Skeletal muscle satellite cell (primary cell): ENCODE measurements around the gene ETNPPL.

Source experiments
- H3K27me3 ChIP-seq: 2 replicates; pipeline ENCODE4 v1.7.0; 2013; ENCODE audit warnings: low read length; ENCODE audit not compliant: control insufficient read depth, insufficient read depth
- H3K36me3 ChIP-seq: 2 replicates; pipeline ENCODE4 v1.7.0; 2013; ENCODE audit warnings: mild to moderate bottlenecking, control low read depth, low read length; ENCODE audit not compliant: insufficient read depth
- H3K4me1 ChIP-seq: 2 replicates; pipeline ENCODE4 v1.7.0; 2013; ENCODE audit warnings: low read length; ENCODE audit not compliant: control insufficient read depth, insufficient read depth
- H3K4me2 ChIP-seq: 2 replicates; pipeline ENCODE4 v1.7.0; 2013; ENCODE audit warnings: mild to moderate bottlenecking, low read length
- H3K4me3 ChIP-seq: 2 replicates; pipeline ENCODE4 v1.7.0; 2013; ENCODE audit warnings: low read length
- H3K9ac ChIP-seq: 2 replicates; pipeline ENCODE4 v1.7.0; 2013; ENCODE audit warnings: mild to moderate bottlenecking, low read depth, low read length, moderate library complexity
- H3K9me3 ChIP-seq: replicated peaks from 2 replicates; pipeline ENCODE4 v1.7.0; 2013; ENCODE audit warnings: mild to moderate bottlenecking, control low read depth, low read length

ETNPPL gene

DNA sequence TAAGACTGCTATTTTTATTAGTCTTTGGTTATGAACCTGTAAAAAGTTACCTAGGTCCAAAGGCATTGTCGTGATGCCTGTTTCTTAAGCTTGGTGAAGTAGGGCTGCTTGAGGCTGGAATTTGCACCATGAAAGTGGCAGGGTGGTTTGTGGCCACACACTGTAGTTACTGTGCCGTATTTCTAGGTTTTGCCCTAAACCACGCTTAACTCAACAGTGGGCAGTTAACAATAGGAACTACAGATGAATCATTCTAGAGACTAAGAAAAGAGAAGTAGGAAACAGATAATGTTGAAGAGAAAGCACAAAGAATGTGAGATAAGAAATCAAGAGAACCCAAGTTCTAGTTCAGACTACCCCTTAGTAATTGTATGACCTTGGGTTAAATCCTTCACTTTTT is 11.5 kb downstream of the ETNPPL start:
- H3K36me3 ChIP-seq, result no peaks in the 10 kb centered on the region
- no peaks in the 10 kb centered on the region for H3K9me3 ChIP-seq
- no peak overlapping the region for H3K9ac ChIP-seq
- H3K27me3 ChIP-seq, result no peaks in the 10 kb centered on the region
- no peak overlapping the region for H3K4me2 ChIP-seq
- no peaks in the 10 kb centered on the region for H3K4me1 ChIP-seq
- H3K4me3 ChIP-seq, result no peak overlapping the region

DNA sequence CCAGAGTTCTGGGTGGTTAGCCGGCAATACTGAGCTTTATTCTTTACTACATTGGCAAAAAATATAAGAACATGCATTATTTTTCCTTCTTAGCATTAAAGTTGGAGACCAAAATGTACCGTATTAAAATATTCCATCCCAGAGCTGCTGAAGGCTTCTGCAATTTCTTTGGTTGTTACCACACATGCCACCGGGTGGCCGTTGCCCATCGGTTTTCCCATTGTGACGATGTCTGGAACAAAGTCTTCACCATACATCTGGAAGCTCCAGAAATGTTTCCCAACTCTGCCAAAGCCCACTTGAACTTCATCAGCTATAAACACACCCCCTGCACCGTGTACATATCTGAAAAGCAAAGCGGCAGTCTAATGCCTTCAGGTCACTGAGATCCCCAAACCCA is 13.7 kb downstream of the ETNPPL start:
- no peaks in the 10 kb centered on the region for H3K36me3 ChIP-seq
- H3K4me1 ChIP-seq, result no peaks in the 10 kb centered on the region
- no peak overlapping the region for H3K4me2 ChIP-seq
- no peaks in the 10 kb centered on the region for H3K27me3 ChIP-seq
- H3K9me3 ChIP-seq, result no peaks in the 10 kb centered on the region
- no peak overlapping the region for H3K9ac ChIP-seq
- H3K4me3 ChIP-seq, result no peak overlapping the region

DNA sequence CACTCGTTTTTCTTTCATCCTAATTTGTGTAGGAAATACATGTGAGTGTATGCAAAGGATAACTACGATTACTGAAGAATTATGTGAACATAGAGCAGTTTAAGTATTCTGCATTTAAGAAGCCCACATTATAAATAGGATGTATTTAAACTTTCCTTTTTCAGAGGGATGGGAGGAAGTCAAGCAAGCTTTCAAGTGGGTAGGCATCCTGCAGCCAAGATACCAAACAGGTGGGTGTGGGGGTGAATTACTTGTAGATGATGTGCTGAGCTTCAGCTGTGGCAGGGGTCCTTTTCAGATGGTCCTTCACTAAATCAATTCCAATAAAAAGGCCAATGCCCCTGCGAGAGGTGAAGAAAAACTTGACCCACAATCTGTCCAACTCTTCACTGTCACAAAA is 16.3 kb downstream of the ETNPPL start:
- Histone ChIP-seq H3K9me3 (no peaks in the 10 kb centered on the region), H3K27me3 (no peaks in the 10 kb centered on the region), H3K9ac (no peak overlapping the region), H3K36me3 (no peaks in the 10 kb centered on the region), H3K4me2 (no peak overlapping the region), H3K4me1 (no peaks in the 10 kb centered on the region), H3K4me3 (no peak overlapping the region)

DNA sequence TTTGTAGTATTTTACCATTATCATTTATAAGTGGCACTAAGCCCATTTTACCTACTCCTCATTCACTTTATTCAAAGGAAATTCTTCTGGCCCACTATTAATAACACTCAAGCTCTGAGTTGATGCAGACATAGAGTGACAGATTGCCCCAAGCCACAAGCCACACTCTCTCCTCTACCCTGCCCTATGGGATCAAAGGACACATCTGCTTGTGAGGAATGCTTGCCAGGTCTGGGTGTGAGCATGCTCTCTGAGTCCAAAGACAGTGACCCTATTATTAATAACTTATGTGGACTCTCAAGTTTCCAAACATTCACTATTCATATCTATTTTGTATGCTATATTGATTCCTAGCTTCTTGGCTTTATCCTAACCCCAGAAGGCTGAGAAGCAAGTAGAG is 18.5 kb downstream of the ETNPPL start:
- H3K4me1 ChIP-seq, result no peaks in the 10 kb centered on the region
- no peak overlapping the region for H3K4me3 ChIP-seq
- H3K9ac ChIP-seq, result no peak overlapping the region
- no peak overlapping the region for H3K4me2 ChIP-seq
- H3K36me3 ChIP-seq, result no peaks in the 10 kb centered on the region
- no peaks in the 10 kb centered on the region for H3K27me3 ChIP-seq
- H3K9me3 ChIP-seq, result no peaks in the 10 kb centered on the region

DNA sequence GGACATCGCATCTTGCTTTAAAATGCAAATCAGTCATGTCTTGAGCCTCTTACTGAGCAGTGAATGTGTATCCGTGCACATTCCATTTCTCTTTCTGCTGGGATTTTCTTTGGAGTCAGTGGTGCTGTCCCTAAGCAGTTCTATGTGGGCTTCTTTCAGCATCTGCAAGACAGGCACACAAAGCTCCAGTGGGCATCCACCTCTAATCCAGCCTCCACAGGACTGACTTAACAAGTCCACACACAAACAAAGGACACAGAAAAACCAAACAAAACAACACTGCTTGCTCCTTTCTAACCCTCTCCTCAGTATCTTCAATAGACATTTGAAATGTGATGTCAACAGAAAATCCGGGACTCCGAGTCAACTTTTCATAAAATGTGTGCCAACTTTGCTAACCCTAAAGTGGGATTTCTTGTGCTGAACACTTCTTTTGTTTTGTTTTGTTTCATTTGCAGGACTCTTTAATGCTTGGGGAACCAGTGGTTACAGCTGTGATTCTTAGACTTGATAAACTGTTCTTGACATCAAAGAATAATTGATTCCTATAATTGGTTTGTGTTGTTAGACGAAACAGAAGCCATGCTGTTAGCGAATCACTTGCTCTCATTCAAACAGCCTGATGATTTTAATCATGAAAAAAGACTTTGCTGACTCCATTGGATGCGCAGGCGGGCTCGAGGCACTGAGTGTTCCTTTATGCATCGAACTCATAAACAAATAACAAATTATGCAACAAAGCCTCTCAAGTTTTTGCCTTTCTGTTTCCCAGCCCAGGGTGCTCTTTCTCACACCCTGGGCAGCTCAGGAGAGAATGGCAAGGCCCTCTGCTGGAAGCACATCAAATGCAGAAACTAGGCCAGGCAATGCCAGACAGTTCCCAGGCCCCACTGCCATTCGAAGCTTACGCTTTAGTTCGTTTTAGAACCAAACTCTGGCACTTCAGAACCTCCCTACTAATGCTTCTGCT is 20.1 kb downstream of the ETNPPL start:
- no peak overlapping the region for H3K9ac ChIP-seq
- H3K4me3 ChIP-seq, result no peak overlapping the region
- no peaks in the 10 kb centered on the region for H3K4me1 ChIP-seq
- no peaks in the 10 kb centered on the region for H3K36me3 ChIP-seq
- H3K4me2 ChIP-seq, result no peak overlapping the region
- no peaks in the 10 kb centered on the region for H3K9me3 ChIP-seq
- no peaks in the 10 kb centered on the region for H3K27me3 ChIP-seq

DNA sequence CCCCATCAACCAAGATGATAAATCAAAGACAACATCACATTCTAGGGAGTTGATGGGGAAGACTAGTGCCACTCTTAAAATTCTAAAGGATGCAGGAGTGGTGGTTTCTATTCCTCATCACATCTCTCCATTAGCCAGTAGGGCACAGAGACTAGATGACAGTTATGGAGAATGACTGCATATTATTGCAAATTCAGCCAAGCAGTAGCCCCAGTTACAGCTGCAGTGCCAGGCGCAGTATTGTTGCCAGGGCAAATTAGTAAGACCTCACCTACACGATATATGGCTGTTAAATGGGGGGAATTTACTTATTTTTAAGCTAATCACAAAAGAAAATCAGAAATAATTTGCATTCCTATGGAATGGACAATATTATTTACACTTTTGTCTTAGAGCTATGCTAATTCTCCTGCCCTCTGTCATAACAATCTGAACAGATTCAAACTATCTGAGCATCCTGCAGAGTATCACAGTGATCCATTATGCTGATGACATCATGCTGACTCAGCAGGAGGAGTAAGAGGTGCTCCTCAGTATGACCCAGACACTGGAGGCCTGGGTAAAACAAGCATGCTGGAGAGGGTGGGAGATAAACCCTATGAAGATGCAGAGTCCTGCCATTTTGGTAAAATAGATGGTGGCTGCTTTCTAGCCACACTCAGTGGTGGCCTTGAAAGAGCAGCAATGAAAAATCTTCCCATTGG is 24.7 kb downstream of the ETNPPL start:
- no peaks in the 10 kb centered on the region for H3K4me1 ChIP-seq
- no peaks in the 10 kb centered on the region for H3K36me3 ChIP-seq
- H3K9me3 ChIP-seq, result no peaks in the 10 kb centered on the region
- H3K9ac ChIP-seq, result no peak overlapping the region
- H3K27me3 ChIP-seq, result no peaks in the 10 kb centered on the region
- no peak overlapping the region for H3K4me3 ChIP-seq
- no peak overlapping the region for H3K4me2 ChIP-seq

DNA sequence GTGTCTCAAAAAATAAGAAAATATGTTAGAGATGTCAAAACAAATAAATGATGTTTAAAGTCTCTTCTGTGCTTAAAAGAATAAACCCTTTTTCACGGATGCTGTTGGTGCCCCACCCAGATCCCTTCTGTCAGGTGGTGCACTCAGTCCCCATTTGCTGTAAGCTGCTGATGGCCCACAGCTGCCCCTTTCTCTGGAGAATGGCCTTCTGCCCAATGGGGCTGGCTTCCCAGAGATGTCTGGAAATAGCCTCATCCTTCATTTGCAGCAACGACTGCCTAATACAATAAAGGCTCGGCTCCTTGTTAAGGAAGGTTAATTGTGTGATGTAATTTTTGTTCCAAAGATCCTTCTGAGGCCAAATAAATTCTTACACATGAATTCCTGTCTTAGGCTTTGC is 31.8 kb downstream of the ETNPPL start:
- H3K9me3 ChIP-seq, result no peaks in the 10 kb centered on the region
- no peak overlapping the region for H3K9ac ChIP-seq
- no peak overlapping the region for H3K4me2 ChIP-seq
- H3K27me3 ChIP-seq, result no peaks in the 10 kb centered on the region
- no peak overlapping the region for H3K4me3 ChIP-seq
- H3K4me1 ChIP-seq, result no peaks in the 10 kb centered on the region
- no peaks in the 10 kb centered on the region for H3K36me3 ChIP-seq

DNA sequence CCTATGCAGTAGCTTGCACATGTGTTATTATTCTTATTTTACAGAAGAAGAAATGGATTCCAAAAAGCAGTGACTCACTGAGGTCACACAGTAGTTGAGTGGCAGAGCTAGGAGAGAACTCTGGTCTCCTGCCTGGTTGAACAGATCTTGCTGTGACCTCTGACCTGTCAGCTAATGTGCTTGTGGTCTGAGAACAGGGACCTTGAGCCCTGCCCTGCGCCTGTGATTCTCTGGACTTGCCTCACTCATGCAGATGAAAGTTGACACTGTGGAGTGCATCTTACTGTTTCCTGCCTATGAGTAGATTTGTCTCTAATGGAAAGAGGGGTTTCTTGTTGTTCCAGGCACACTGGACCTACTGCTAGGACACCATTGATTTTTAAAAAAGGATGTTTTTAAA is 32.3 kb downstream of the ETNPPL start:
- Histone ChIP-seq H3K27me3 (no peaks in the 10 kb centered on the region), H3K4me1 (no peaks in the 10 kb centered on the region), H3K9me3 (no peaks in the 10 kb centered on the region), H3K4me3 (no peak overlapping the region), H3K36me3 (no peaks in the 10 kb centered on the region), H3K9ac (no peak overlapping the region), H3K4me2 (no peak overlapping the region)

DNA sequence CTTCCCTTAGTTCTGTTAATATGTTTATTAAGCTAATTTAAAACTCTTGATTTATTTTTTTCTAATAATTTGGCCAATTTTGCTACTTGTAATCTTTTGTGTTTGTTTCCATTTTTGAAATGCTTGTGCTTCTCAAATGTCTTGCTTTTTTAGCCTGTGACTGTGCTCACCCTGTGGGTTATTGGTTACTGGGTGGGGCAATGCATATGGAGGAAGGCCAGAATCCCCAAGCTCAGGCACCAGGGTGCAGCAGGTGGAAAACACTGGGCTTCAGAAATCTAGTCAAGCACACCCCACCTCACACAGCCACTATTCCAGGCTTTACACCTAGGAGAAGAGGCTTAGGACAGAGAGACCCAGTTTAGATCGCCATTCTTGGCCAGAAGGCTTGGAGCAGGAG is 33.1 kb downstream of the ETNPPL start:
- Histone ChIP-seq H3K4me1 (no peaks in the 10 kb centered on the region), H3K27me3 (no peaks in the 10 kb centered on the region), H3K36me3 (no peaks in the 10 kb centered on the region), H3K4me2 (no peak overlapping the region), H3K9me3 (peaks cover 3% of the 10 kb centered on the region), H3K9ac (no peak overlapping the region), H3K4me3 (no peak overlapping the region)

DNA sequence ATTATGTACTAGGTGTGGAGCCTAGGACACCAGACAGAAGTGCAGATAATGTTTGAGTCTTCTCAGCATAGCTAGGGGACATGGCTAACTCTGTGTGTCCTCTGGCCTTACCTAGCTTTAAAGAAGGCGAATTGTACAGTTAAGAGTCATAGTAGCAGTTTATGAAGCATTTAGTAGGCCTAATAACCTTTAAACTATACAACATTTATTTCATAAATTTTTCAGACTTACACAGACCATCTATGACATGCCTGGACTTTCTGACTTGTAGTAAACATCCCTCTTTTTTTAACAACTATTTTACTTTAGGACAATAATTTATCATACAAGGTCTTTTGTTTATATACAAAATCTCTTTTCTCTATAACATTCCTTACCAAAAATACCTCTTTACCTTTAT is 37.4 kb downstream of the ETNPPL start:
- Histone ChIP-seq H3K36me3 (no peaks in the 10 kb centered on the region), H3K4me1 (no peaks in the 10 kb centered on the region), H3K4me3 (no peak overlapping the region), H3K9ac (no peak overlapping the region), H3K4me2 (no peak overlapping the region), H3K27me3 (peaks cover 12% of the 10 kb centered on the region), H3K9me3 (peaks cover 3% of the 10 kb centered on the region)

DNA sequence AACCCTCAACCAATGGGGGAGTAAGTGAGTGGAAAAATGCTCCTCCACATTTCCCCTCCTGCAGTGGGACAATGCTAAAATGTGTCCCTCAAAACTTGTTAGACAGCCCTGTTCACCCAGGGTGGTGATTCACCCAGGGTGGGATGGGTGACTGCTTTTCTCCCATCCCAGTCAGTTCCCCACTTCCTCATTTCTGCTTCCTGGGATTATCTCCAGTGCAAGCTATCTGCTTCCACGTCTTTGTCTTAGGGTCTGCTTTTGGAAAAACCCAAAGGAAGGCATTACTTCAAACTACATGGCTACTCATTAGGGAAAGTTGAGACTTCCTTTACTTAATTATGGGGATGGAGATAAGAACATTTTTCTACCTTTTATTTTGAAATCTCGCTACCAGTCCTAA is 45.5 kb downstream of the ETNPPL start:
- Histone ChIP-seq H3K9me3 (no peaks in the 10 kb centered on the region), H3K9ac (no peak overlapping the region), H3K27me3 (peaks cover 11% of the 10 kb centered on the region), H3K4me1 (no peaks in the 10 kb centered on the region), H3K4me2 (no peak overlapping the region), H3K4me3 (no peak overlapping the region), H3K36me3 (no peaks in the 10 kb centered on the region)

DNA sequence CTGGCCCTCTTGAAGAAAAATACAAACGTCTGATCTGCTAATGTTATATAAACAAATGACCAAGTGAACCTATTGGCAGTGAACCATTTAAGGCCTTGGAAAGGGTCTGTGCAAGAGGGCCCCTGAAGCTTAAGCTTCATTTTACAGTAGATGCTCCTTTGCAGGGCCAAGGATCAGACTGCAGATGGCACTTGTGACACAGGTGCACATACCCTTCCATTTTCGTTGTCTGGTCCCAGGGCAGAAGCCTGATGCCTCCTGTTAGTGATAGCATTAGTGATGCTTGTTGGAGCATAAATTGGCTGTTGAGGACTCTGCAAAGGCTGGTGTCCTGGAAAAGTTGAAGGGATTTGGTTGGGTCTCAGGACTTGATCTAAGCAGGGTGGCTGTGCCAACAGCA is 46.5 kb downstream of the ETNPPL start:
- peaks cover 3% of the 10 kb centered on the region for H3K27me3 ChIP-seq
- H3K9ac ChIP-seq, result no peak overlapping the region
- H3K4me1 ChIP-seq, result no peaks in the 10 kb centered on the region
- H3K36me3 ChIP-seq, result no peaks in the 10 kb centered on the region
- H3K9me3 ChIP-seq, result no peaks in the 10 kb centered on the region
- no peak overlapping the region for H3K4me2 ChIP-seq
- no peak overlapping the region for H3K4me3 ChIP-seq
